ENCODE data around the gene DZIP1. TPM values are rescaled to one million over a fixed set of nuclear protein-coding genes. Genes with fewer than 3 reads are reported as not detected.

Gene DZIP1
- total RNA-seq, 3 donors from 2014 or later (not counting 1 experiment from before 2014, with no cell fraction given), result not detected

DNA sequence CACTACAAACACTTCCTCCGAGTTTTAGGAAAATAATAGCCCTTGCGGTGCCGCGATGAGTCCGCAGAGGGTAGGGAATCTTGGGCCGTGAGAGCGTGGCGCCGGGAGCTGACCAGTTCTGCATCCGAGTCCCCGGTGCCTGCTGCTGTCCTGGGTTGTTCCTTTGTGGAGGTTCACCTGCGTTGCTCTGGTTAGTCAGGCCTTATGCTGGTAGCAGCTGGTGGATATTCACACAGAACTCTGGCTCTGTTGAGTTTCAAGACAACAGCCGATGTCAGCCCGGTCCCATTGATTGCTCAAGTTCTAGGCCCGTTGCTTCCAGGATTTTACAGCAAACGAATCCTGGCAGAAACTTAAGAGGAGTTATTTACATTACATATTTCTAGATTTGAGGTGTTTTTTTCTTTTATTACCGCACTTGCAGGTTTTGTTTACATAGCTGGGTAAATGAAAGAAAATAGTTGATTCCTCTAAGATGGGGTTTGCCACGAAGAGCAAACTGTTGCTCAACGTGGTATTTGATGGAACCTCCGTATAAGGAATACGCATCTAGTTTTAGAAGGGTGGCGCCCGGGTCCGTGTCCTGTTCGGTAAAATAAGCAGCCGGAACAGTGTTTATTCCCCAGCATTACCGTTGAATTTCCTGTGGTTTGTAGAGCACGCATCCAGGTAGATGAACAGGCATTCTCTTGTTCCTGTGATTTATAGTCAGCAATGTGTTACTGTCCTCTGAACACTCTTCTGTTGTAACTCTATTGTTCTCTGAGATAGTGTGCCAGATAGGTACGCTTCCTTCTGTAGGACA, 90.7 kb downstream of the DZIP1 start:
- no peak for TF ChIP-seq CTCF (IDR thresholded peaks at IDR 0.05)
- Mint-ChIP-seq H3K4me3 (peak overlapping the region; percentile 2), H3K4me1 (peaks cover 0 to 5% of the 10 kb centered on the region in 2 donors), H3K27ac (no peak overlapping the region), H3K9me3 (no peaks in the 10 kb centered on the region), H3K36me3 (no peaks in the 10 kb centered on the region), H3K27me3 (ENCODE audit: low read depth in 2 of 2) (peaks cover 39 to 51% of the 10 kb centered on the region in 2 donors)
- DNase-seq (no peak), ATAC-seq (no peak)
- no peak overlapping the region for H3K4me3 ChIP-seq (ENCODE audit: low read length)
- H3K27ac ChIP-seq (ENCODE audit: low read length), result no peak overlapping the region
- no peaks in the 10 kb centered on the region for H3K9me3 ChIP-seq (ENCODE audit: control insufficient read depth, insufficient read depth, low read length)
- H3K27me3 ChIP-seq (ENCODE audit: control insufficient read depth, insufficient read depth, low read length), result peaks cover 25% of the 10 kb centered on the region
- H3K36me3 ChIP-seq (ENCODE audit: control insufficient read depth, insufficient read depth, low read length), result no peaks in the 10 kb centered on the region
- WGBS (ENCODE audit: insufficient coverage), result 9% methylated on average over 28 of the region's 29 CpGs
- H3K4me1 ChIP-seq (ENCODE audit: control insufficient read depth, insufficient read depth, low read length), result peaks cover 12% of the 10 kb centered on the region
- intact Hi-C loops (cut with micrococcal nuclease), result no loop called here

GRCh38 chr13:95552539-95553441, 91.7 kb downstream of the DZIP1 start, which contains the start of gene CLDN10:
Gene CLDN10, plus strand, starts transcription at chr13:95552720. Its CDS starts 34 bp downstream, at chr13:95552754.
- Histone ChIP-seq H3K9me3 (ENCODE audit: control insufficient read depth, insufficient read depth, low read length) (no peaks in the 10 kb centered on the region), H3K4me3 (ENCODE audit: low read length) (no peak within 1 kb of the TSS), H3K27ac (ENCODE audit: low read length) (no peak within 1 kb of the TSS), H3K27me3 (ENCODE audit: control insufficient read depth, insufficient read depth, low read length) (peaks cover 25% of the 10 kb centered on the region), H3K36me3 (ENCODE audit: control insufficient read depth, insufficient read depth, low read length) (no peaks in the 10 kb centered on the region), H3K4me1 (ENCODE audit: control insufficient read depth, insufficient read depth, low read length) (peaks cover 12% of the 10 kb centered on the region)
- ATAC-seq, result no peak
- Mint-ChIP-seq H3K27me3 (ENCODE audit: low read depth in 2 of 2) (peaks cover 39 to 54% of the 10 kb centered on the region in 2 donors), H3K4me1 (peaks cover 0 to 5% of the 10 kb centered on the region in 2 donors), H3K36me3 (no peaks in the 10 kb centered on the region), H3K9me3 (no peaks in the 10 kb centered on the region), H3K4me3 (peak within 1 kb of the TSS; percentile 2), H3K27ac (no peak within 1 kb of the TSS)
- no peak for TF ChIP-seq CTCF (IDR thresholded peaks at IDR 0.05)
- 3% methylated on average over 70 of the region's 70 CpGs for whole genome bisulfite sequencing (ENCODE audit: insufficient coverage)
- DNase-seq, result no peak
- intact Hi-C loops (cut with micrococcal nuclease), result no loop called here

DNA sequence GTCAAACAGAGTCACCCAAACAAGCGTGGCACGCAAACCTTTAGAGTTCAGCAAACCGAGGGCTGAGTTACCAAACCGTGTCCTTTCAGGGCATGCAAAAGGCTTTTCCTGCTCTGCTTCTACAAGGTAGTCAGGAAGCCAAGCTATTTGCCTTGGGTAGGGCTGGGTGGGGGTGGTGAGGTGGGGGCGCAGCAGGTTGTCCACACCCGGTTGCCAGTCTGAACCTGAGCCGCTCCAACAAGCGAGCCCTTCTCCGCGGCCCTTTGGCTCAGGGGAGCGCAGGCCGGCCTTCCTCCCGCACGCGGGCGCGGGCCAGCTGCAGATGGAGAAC, 92.3 kb downstream of the DZIP1 start:
- no peak for TF ChIP-seq CTCF (IDR thresholded peaks at IDR 0.05)
- H3K4me3 ChIP-seq (ENCODE audit: low read length), result no peak overlapping the region
- 17% methylated on average over 17 of the region's 17 CpGs for WGBS (ENCODE audit: insufficient coverage)
- H3K4me1 ChIP-seq (ENCODE audit: control insufficient read depth, insufficient read depth, low read length), result peaks cover 12% of the 10 kb centered on the region
- Mint-ChIP-seq H3K4me1 (peaks cover 0 to 5% of the 10 kb centered on the region in 2 donors), H3K9me3 (no peaks in the 10 kb centered on the region), H3K36me3 (no peaks in the 10 kb centered on the region), H3K27ac (no peak overlapping the region), H3K27me3 (ENCODE audit: low read depth in 2 of 2) (peaks cover 40 to 60% of the 10 kb centered on the region in 2 donors), H3K4me3 (no peak overlapping the region)
- H3K27me3 ChIP-seq (ENCODE audit: control insufficient read depth, insufficient read depth, low read length), result peaks cover 25% of the 10 kb centered on the region
- ATAC-seq, result no peak
- no peaks in the 10 kb centered on the region for H3K36me3 ChIP-seq (ENCODE audit: control insufficient read depth, insufficient read depth, low read length)
- H3K27ac ChIP-seq (ENCODE audit: low read length), result no peak overlapping the region
- H3K9me3 ChIP-seq (ENCODE audit: control insufficient read depth, insufficient read depth, low read length), result no peaks in the 10 kb centered on the region
- no peak for DNase-seq
- intact Hi-C loops (cut with micrococcal nuclease), result no loop called here

All from natural killer cell (primary cell).